ENCODE data around the gene TPGS1.

TPGS1 gene

DNA sequence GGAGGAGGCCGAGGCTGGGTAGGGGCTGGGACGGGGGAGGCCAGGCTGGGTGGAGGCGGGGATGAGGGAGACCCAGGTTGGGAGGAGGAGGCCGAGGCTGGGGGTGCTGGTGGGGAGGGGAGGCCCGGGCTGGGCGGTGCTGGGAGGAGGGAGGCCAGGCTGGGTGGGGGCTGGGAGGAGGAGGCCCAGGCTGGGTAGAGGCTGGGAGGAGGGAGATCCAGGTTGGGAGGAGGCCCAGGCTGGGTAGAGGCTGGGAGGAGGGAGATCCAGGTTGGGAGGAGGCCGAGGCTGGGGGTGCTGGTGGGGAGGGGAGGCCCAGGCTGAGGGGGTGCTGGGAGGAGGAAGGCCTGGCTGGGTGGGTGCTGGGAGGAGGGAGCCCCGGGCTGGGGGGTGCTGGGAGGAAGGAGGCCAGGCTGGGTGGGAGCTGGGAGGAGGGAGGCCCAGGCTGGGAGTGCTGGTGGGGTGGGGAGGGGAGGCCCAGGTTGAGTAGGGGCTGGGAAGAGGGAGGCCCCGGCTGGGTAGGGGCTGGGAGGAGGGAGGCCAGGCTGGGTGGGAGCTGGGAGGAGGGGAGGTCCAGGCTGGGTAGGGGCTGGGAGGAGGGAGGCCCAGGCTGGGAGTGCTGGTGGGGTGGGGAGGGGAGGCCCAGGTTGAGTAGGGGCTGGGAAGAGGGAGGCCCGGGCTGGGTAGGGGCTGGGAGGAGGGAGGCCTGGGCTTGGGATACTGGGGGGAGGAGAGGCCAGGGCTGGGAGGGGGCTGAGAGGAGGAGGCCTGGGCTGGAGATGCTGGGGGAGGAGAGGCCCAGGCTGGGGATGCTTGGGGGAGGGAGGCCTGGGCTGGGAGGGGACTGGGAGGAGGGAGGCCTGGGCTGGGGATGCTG, 10.7 kb downstream of the TPGS1 start:
- H3K36me3 Mint-ChIP-seq, result peaks cover 4% of the 10 kb centered on the region
- H3K4me1 Mint-ChIP-seq (ENCODE audit: low read depth), result peaks cover 15% of the 10 kb centered on the region
- H3K4me3 Mint-ChIP-seq, result no peak overlapping the region
- no peaks in the 10 kb centered on the region for H3K27me3 Mint-ChIP-seq
- H3K9me3 Mint-ChIP-seq (ENCODE audit: low read depth), result no peaks in the 10 kb centered on the region
- no peak overlapping the region for H3K27ac Mint-ChIP-seq

DNA sequence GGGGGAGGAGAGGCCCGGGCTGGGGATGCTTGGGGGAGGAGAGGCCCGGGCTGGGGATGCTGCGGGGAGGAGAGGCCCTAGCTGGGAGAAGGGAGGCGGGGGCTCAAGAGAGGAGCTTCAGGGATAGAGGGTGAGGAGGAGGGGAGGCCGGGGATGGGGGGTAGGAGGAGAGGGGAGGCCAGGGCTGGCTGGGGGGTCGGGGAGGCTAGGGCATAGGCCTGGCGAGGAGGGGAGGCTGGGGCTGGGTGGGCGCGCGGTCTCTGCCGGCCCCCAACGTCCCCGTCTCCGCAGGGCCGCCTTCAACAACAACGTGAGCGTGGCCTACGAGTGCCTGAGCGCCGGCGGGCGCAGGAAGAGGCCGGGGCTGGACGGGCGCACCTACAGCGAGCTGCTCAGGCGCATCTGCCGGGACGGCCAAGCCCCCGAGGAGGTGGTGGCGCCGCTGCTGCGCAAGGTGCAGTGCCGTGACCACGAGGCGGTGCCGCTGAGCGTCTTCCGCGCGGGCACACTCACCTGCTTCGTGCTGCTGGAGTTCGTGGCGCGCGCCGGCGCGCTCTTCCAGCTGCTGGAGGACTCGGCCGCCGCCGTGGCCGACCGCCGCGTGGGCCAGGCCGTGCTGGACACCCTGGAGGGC, 11.4 kb downstream of the TPGS1 start:
- H3K36me3 Mint-ChIP-seq, result peaks cover 4% of the 10 kb centered on the region
- no peaks in the 10 kb centered on the region for H3K9me3 Mint-ChIP-seq (ENCODE audit: low read depth)
- peaks cover 15% of the 10 kb centered on the region for H3K4me1 Mint-ChIP-seq (ENCODE audit: low read depth)
- no peak overlapping the region for H3K4me3 Mint-ChIP-seq
- H3K27ac Mint-ChIP-seq, result no peak overlapping the region
- H3K27me3 Mint-ChIP-seq, result no peaks in the 10 kb centered on the region

DNA sequence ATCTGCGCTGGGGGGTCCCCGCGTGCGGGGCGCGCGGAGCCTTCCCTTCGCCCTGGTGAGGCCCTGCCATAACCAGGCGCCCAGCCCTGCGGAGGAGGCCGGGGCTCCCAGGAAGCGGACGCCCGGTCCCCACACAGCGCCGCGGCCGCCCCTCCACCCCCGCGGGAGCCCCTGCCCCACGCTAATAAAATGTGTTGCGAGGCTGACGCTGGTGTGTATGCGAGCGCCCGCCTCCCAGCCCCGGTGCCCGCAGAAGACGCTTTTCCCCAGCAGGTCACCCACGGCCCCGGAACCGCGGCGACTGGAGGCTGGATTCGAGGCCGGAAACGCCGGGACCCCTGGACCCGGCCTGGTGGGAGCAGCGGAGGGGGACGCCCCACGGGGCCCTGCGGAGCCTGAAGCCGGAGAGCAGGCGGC, 12.2 kb downstream of the TPGS1 start:
- no peaks in the 10 kb centered on the region for H3K36me3 Mint-ChIP-seq
- no peak overlapping the region for H3K27ac Mint-ChIP-seq
- no peaks in the 10 kb centered on the region for H3K9me3 Mint-ChIP-seq (ENCODE audit: low read depth)
- no peak overlapping the region for H3K4me3 Mint-ChIP-seq
- H3K27me3 Mint-ChIP-seq, result no peaks in the 10 kb centered on the region
- H3K4me1 Mint-ChIP-seq (ENCODE audit: low read depth), result peaks cover 8% of the 10 kb centered on the region

DNA sequence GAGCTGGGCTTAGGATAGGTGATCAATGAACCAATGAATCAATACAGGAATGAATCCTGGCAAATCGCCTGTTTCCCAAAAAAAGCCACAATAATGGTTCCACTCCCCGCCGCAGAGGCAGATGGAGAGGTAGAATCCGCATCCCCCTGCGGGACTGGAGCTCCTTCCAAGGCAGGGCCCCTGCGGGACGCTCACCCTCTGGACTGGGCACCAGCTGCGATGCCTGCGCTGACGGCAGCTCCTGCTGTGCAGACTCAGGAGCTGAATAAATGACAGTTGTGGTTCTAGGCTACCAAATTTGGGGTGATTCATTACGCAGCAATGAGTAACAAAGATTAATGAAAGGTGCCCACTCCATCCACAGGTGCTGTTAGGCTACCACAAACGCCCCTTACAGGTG, 15.4 kb downstream of the TPGS1 start:
- Mint-ChIP-seq H3K27me3 (no peaks in the 10 kb centered on the region), H3K4me1 (ENCODE audit: low read depth) (peaks cover 3% of the 10 kb centered on the region), H3K9me3 (ENCODE audit: low read depth) (no peaks in the 10 kb centered on the region), H3K36me3 (no peaks in the 10 kb centered on the region), H3K27ac (no peak overlapping the region), H3K4me3 (no peak overlapping the region)

DNA sequence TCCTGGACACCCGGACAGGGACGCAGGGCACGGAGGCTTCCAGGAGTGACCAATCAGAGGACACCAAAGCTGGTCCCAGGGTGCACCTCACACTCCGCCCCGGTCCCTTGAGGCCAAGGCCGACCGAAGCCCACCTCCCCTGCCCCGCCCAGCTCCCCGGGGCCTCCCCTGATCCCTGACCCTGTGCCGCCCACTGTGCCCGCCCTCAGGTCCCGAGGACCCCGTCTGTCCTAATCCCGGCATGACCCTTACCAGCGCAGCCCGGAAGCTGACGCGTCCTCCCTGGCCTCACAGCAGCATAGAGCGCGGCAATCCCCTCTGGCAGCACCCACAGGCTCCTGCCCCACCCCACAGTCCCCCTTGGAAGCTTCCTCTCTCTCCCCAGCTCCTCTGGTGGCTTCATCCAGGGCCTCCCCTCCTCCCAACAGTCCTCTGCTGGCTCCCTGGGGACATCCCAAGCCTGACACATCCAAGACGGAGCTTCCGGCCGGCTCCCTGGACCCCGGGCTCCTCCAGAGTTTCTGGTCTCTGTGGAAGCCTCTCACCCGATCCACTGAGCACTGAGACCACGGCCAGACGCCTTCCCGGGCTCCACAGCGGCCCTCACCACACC, 16.9 kb downstream of the TPGS1 start:
- no peaks in the 10 kb centered on the region for H3K36me3 Mint-ChIP-seq
- H3K27ac Mint-ChIP-seq, result no peak overlapping the region
- H3K4me3 Mint-ChIP-seq, result no peak overlapping the region
- peaks cover 3% of the 10 kb centered on the region for H3K4me1 Mint-ChIP-seq (ENCODE audit: low read depth)
- no peaks in the 10 kb centered on the region for H3K9me3 Mint-ChIP-seq (ENCODE audit: low read depth)
- H3K27me3 Mint-ChIP-seq, result no peaks in the 10 kb centered on the region

DNA sequence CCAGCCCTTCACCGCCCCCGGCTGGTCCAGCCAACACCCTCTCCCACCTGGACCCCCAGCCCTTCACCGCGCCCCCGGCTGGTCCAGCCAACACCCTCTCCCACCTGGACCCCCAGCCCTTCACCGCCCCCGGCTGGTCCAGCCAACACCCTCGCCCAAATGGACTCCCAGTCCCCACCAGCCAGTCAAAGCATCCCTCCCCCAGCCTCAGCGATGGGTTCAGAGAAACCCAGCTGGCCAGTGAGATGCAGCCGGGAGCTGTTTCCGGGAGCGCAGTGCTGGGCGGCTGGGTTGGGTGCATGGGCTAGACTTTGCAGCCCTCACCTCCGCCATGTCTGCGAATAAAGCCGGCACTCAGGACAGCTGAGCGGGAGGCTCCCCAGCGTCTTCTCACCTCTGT, 17.7 kb downstream of the TPGS1 start:
- no peak overlapping the region for H3K4me3 Mint-ChIP-seq
- H3K4me1 Mint-ChIP-seq (ENCODE audit: low read depth), result peaks cover 3% of the 10 kb centered on the region
- no peaks in the 10 kb centered on the region for H3K27me3 Mint-ChIP-seq

DNA sequence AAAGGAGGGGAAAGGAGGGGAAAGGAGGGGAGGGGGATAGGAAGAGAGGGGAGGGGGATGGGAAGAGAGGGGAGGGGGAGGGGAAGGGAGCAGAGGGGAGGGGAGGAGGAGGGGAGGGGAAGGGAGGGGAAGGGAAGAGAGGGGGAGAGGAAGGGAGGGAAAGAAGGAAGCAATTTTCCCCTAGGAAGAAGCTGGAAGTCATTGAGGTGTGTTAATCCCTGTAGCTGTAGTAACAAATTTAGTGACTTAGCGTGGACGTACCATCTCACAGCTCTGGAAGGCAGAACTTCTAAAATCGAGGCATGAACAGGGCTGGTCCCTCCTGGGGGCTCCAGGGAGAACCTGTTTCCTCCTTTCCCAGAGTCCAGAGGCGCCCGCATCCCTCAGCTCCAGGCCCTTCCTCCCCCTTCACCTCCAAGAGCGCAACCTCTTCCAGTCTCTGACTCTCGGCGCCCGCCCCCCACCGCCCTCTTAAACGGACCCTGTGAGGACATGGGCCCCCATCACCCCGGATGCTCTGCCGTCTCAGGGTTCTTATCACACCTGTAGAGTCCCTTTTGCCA, 18.6 kb downstream of the TPGS1 start:
- Mint-ChIP-seq H3K4me3 (no peak overlapping the region), H3K36me3 (no peaks in the 10 kb centered on the region), H3K4me1 (ENCODE audit: low read depth) (peaks cover 4% of the 10 kb centered on the region), H3K27me3 (no peaks in the 10 kb centered on the region), H3K27ac (no peak overlapping the region), H3K9me3 (ENCODE audit: low read depth) (no peaks in the 10 kb centered on the region)

More for the DNA sequence above, 17.7 kb downstream of the TPGS1 start:
- H3K9me3 Mint-ChIP-seq (ENCODE audit: low read depth), result no peaks in the 10 kb centered on the region
- H3K27ac Mint-ChIP-seq, result no peak overlapping the region
- no peaks in the 10 kb centered on the region for H3K36me3 Mint-ChIP-seq

DNA sequence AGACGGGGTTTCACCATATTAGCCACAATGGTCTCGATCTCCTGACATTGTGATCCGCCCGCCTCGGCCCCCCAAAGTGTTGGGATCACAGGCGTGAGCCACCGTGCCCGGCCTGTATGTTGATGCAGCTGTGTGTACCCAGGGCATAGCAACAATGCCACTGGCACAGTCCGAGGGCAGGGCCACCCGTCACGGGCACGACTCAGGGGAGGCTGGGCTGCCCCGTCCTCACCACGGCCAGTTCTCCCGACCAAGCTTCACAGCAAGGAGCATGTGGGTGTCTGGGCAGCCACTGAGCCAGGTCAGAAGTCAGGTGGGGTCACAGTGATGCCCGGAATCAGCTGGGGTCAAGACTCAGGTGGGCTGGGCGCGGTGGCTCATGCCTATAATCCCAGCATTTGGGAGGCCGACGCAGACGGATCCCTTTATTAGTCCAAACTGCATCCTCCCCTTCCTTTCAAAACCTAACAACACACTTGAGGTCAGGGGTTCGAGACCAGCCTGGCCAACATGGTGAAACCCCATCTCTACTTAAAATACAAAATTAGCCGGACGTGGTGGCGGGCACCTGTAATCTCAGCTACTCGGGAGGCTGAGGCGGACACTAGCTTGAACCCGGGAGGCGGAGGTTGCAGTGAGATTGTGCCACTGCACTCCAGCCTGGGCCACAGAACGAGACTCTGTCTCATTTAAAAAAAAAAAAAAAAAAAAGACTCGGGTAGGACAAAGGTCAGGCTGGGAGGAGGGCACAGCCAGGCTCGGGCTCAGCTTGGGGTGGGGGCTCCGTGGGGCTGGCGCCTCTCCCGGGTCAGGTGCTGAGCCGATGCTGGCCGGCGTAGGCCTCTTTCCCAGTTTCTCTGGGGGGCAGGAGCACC, 23.1 kb downstream of the TPGS1 start:
- Mint-ChIP-seq H3K27me3 (no peaks in the 10 kb centered on the region), H3K4me3 (peak overlapping the region; percentile 82), H3K27ac (peak overlapping the region; percentile 72), H3K4me1 (ENCODE audit: low read depth) (peaks cover 12% of the 10 kb centered on the region), H3K9me3 (ENCODE audit: low read depth) (no peaks in the 10 kb centered on the region), H3K36me3 (no peaks in the 10 kb centered on the region)

DNA sequence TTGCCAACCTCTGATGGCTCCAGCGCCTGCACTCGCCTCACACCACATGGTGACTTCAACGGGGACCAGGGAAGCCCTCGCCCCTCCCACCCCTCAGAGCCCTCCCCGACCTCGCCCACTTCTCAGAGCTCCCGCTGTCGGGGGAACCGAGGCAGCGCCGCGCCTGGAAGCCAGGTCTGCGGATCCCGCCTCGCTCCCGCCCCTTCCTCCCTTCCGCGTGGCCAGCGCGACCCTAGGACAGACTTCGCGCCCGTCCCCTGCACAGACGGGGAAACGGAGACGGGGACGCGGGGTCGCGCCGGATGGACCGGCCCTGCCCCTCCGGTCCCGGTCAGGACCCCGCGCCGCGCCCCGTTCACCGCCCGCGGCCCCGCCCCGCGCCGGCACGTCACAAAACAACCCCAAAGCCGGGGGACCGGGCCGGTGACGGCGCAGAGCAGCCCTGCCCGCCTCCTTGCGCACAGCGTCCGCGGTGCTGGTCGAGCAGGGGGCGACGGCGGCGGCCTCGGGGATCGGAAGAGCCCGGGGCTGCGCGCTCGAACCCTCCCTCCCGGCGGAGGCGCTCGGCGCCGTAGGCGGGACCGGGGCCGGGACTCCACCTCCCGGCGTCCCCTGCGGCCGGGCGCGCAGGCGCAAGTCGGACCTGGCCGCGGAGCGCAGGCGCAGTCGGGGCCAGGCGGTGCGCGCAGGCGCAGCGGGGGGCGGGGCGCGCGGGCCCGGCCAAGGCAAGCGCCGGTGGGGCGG, 23.9 kb downstream of the TPGS1 start:
- Mint-ChIP-seq H3K27ac (peak overlapping the region; percentile 72), H3K9me3 (ENCODE audit: low read depth) (no peaks in the 10 kb centered on the region), H3K4me3 (peak overlapping the region; percentile 82), H3K4me1 (ENCODE audit: low read depth) (peaks cover 11% of the 10 kb centered on the region), H3K27me3 (no peaks in the 10 kb centered on the region), H3K36me3 (no peaks in the 10 kb centered on the region)

DNA sequence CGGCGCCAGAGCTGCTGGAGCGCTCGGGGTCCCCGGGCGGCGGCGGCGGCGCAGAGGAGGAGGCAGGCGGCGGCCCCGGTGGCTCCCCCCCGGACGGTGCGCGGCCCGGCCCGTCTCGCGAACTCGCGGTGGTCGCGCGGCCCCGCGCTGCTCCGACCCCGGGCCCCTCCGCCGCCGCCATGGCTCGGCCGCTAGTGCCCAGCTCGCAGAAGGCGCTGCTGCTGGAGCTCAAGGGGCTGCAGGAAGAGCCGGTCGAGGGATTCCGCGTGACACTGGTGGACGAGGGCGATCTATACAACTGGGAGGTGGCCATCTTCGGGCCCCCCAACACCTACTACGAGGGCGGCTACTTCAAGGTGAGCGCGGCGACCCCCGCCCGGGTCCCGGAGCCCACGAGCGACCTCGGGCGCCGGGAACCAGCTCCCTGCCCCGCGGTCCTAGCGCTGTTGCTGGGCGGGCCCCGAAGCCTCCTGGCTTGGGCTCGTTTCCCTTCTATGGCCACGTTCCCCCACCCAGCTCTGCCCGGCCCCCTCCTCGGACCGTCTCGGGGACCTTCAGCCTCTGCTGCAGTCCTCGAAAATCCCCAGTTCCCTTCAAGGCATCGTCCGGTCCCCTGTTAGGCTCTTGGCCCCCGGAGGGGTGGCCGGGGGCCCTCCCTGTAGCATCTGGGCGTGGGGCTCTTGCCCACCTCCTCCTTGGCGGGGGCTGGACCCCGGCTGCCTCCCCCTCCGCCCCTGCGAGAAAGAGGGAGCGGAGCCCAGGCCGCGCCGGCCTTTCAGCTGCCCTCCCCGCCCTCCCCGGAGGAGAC, 24.7 kb downstream of the TPGS1 start, which contains the start of gene CDC34:
CDC34 (plus strand) TSS at position 8 of the 808 bp plus-strand sequence; CDS start at position 180, 172 bp downstream.
- Mint-ChIP-seq H3K4me3 (peak within 1 kb of the TSS; percentile 90), H3K9me3 (ENCODE audit: low read depth) (no peaks in the 10 kb centered on the region), H3K4me1 (ENCODE audit: low read depth) (peaks cover 11% of the 10 kb centered on the region), H3K27me3 (no peaks in the 10 kb centered on the region), H3K36me3 (no peaks in the 10 kb centered on the region), H3K27ac (peak within 1 kb of the TSS; percentile 72)

DNA sequence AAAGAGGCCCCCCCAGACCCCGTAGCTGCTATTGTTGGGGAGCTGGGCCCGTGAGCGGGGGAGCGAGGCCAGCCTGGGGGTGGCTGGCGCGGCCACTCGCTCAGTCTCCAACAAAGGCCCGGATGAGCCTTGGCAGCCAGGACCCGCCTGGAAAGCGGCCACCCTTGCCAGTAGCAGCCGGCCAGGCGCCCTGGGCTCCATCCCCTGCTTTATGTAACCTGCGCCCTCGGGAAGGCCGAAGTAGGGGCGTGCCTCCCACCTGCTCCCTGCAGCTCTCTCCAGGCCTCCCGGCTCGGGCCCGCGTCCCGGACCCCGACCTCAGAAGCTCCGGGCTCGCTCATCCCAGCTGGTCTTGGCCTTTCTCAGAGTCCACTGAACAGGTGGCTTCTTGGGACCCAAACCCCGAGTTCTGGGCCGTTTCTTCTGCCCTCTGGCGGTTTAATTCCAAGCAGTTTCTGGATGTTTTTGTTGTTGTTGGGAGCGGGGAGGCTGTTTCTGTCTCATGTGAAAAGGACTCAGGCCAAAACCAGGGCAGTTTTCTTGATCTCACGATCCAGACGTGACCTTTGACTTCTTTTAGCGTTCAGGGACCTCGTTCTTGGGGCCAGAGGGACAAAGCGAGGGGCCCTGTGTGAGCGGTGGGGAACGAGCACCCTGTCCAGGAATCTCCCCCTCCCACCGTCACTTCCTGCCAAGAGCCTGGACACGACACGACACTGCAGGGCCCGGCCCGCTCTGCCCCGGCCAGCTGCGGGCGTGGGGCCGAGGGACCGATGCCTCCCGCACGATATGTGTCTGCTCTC, 25.5 kb downstream of the TPGS1 start:
- Mint-ChIP-seq H3K36me3 (no peaks in the 10 kb centered on the region), H3K4me1 (ENCODE audit: low read depth) (peaks cover 11% of the 10 kb centered on the region), H3K4me3 (peak overlapping the region; percentile 90), H3K27ac (no peak overlapping the region), H3K9me3 (ENCODE audit: low read depth) (no peaks in the 10 kb centered on the region), H3K27me3 (no peaks in the 10 kb centered on the region)

DNA sequence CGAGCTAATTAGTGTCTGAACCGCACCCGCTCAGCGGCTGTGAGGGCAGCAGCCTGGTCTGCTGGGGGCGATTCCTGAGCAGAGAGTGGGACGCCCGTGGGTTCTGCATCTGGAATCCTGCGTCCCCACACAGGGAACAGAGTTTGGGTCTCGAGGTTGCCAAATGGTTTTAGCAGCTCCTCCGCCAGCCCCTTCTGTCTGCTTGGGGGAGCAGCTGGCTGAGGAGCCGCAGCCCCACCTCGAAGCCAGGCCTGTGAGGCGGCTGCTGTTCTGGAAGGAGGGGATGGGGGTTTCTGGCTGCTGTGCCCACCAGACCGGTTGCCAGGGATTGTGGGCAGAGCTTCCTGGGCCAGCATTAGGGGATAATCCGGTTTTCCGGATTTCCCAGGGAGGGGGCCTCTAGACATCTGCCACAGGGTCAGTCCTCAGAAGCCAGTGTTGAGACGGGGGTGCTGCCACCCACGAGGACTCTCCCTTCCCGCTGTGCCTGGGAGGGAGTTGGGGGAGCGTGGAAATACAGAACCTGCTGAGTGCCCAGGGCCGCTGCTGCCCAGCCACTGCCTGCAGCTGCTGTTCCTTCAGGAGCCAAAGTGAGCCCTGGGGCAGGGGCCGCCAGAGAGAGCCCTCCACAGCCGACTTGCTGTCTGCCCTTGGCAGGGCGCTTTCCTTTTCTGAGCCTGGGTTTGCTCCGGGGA, 26.2 kb downstream of the TPGS1 start:
- no peak overlapping the region for H3K27ac Mint-ChIP-seq
- H3K4me1 Mint-ChIP-seq (ENCODE audit: low read depth), result peaks cover 11% of the 10 kb centered on the region
- no peaks in the 10 kb centered on the region for H3K27me3 Mint-ChIP-seq

More for the DNA sequence above, 26.2 kb downstream of the TPGS1 start:
- no peaks in the 10 kb centered on the region for H3K9me3 Mint-ChIP-seq (ENCODE audit: low read depth)
- H3K36me3 Mint-ChIP-seq, result no peaks in the 10 kb centered on the region
- H3K4me3 Mint-ChIP-seq, result peak overlapping the region; percentile 90

Data from activated naive CD8-positive, alpha-beta T cell (primary cell).